Measurements from ENCODE around the gene TAF4. TPM values are rescaled to one million over a fixed set of nuclear protein-coding genes. Genes with fewer than 3 reads are reported as not detected.
"Not testable (repeated sequence)": the region's sequence is repeated elsewhere in the genome, so short reads cannot be mapped to it uniquely, and the experiment has no call there.

TAF4 gene
- total RNA-seq, 2 donors from 2014 or later = 13.4 to 14.5 TPM

- not testable (repeated sequence) for H3K4me3 Mint-ChIP-seq; ATAC-seq (replicated peaks); H3K9me3 Mint-ChIP-seq; H3K27ac Mint-ChIP-seq; H3K27me3 Mint-ChIP-seq
- Mint-ChIP-seq H3K36me3 (ENCODE audit: low read depth) (peaks cover 34% of the 10 kb centered on the region), H3K4me1 (peaks cover 20% of the 10 kb centered on the region)
Observed at GRCh38 chr20:61984431-61984830, 81.2 kb downstream of the TAF4 start.

GRCh38 chr20:61983965-61984364 lies 81.7 kb downstream of the TAF4 start:
- Mint-ChIP-seq H3K9me3 (peaks cover 8% of the 10 kb centered on the region), H3K27ac (no peak overlapping the region), H3K4me3 (no peak overlapping the region), H3K27me3 (no peaks in the 10 kb centered on the region), H3K4me1 (peaks cover 20% of the 10 kb centered on the region), H3K36me3 (ENCODE audit: low read depth) (peaks cover 29% of the 10 kb centered on the region)
- ATAC-seq (replicated peaks) = no peak

- Mint-ChIP-seq H3K27me3 (no peaks in the 10 kb centered on the region), H3K9me3 (peaks cover 8% of the 10 kb centered on the region), H3K27ac (no peak overlapping the region), H3K4me3 (no peak overlapping the region), H3K4me1 (peaks cover 20% of the 10 kb centered on the region), H3K36me3 (ENCODE audit: low read depth) (peaks cover 22% of the 10 kb centered on the region)
- ATAC-seq (replicated peaks) = no peak
Observed at GRCh38 chr20:61982951-61983315, 82.7 kb downstream of the TAF4 start.

- Mint-ChIP-seq H3K27ac (peak overlapping the region; percentile 81), H3K27me3 (no peaks in the 10 kb centered on the region), H3K4me1 (peaks cover 20% of the 10 kb centered on the region), H3K4me3 (no peak overlapping the region), H3K9me3 (peaks cover 8% of the 10 kb centered on the region), H3K36me3 (ENCODE audit: low read depth) (peaks cover 20% of the 10 kb centered on the region)
- no peak for ATAC-seq (replicated peaks)
Observed at GRCh38 chr20:61982191-61982950, 83.3 kb downstream of the TAF4 start.

GRCh38 chr20:61981691-61982090 lies 84.0 kb downstream of the TAF4 start:
- H3K9me3 Mint-ChIP-seq; H3K4me3 Mint-ChIP-seq; ATAC-seq (replicated peaks); H3K27me3 Mint-ChIP-seq: not testable (repeated sequence)
- Mint-ChIP-seq H3K36me3 (ENCODE audit: low read depth) (peaks cover 16% of the 10 kb centered on the region), H3K4me1 (peaks cover 20% of the 10 kb centered on the region), H3K27ac (peak overlapping the region; percentile 81)

GRCh38 chr20:61980647-61981583 lies 84.8 kb downstream of the TAF4 start:
- Mint-ChIP-seq H3K4me1 (peaks cover 20% of the 10 kb centered on the region), H3K4me3 (no peak overlapping the region), H3K27ac (no peak overlapping the region), H3K27me3 (no peaks in the 10 kb centered on the region), H3K36me3 (ENCODE audit: low read depth) (peaks cover 15% of the 10 kb centered on the region), H3K9me3 (peaks cover 4% of the 10 kb centered on the region)
- no peak for ATAC-seq (replicated peaks)

GRCh38 chr20:61979701-61980635 lies 85.7 kb downstream of the TAF4 start:
- H3K36me3 Mint-ChIP-seq (ENCODE audit: low read depth) = peaks cover 23% of the 10 kb centered on the region
- no peaks in the 10 kb centered on the region for H3K27me3 Mint-ChIP-seq
- H3K27ac Mint-ChIP-seq = no peak overlapping the region
- no peak for ATAC-seq (replicated peaks)
- H3K9me3 Mint-ChIP-seq = peaks cover 4% of the 10 kb centered on the region
- H3K4me1 Mint-ChIP-seq = peaks cover 20% of the 10 kb centered on the region
- H3K4me3 Mint-ChIP-seq = no peak overlapping the region

- H3K4me3 Mint-ChIP-seq = no peak overlapping the region
- H3K4me1 Mint-ChIP-seq = peaks cover 17% of the 10 kb centered on the region
- peaks cover 32% of the 10 kb centered on the region for H3K36me3 Mint-ChIP-seq (ENCODE audit: low read depth)
- H3K27ac Mint-ChIP-seq = no peak overlapping the region
- H3K9me3 Mint-ChIP-seq = peaks cover 4% of the 10 kb centered on the region
- ATAC-seq (replicated peaks) = no peak
- H3K27me3 Mint-ChIP-seq = no peaks in the 10 kb centered on the region
Observed at GRCh38 chr20:61979090-61979489, 86.6 kb downstream of the TAF4 start.

- H3K27me3 Mint-ChIP-seq = no peaks in the 10 kb centered on the region
- H3K36me3 Mint-ChIP-seq (ENCODE audit: low read depth) = peaks cover 38% of the 10 kb centered on the region
- no peak overlapping the region for H3K27ac Mint-ChIP-seq
- peaks cover 12% of the 10 kb centered on the region for H3K4me1 Mint-ChIP-seq
- no peak for ATAC-seq (replicated peaks)
- peaks cover 4% of the 10 kb centered on the region for H3K9me3 Mint-ChIP-seq
- no peak overlapping the region for H3K4me3 Mint-ChIP-seq
Observed at GRCh38 chr20:61978491-61978890, 87.2 kb downstream of the TAF4 start.

GRCh38 chr20:61977419-61977786 lies 88.3 kb downstream of the TAF4 start:
- H3K4me1 Mint-ChIP-seq = peaks cover 11% of the 10 kb centered on the region
- no peaks in the 10 kb centered on the region for H3K27me3 Mint-ChIP-seq
- no peak overlapping the region for H3K27ac Mint-ChIP-seq
- H3K4me3 Mint-ChIP-seq = no peak overlapping the region
- peaks cover 48% of the 10 kb centered on the region for H3K36me3 Mint-ChIP-seq (ENCODE audit: low read depth)
- ATAC-seq (replicated peaks) = no peak
- peaks cover 4% of the 10 kb centered on the region for H3K9me3 Mint-ChIP-seq

GRCh38 chr20:61976644-61977418 lies 88.8 kb downstream of the TAF4 start:
- H3K4me3 Mint-ChIP-seq = no peak overlapping the region
- H3K36me3 Mint-ChIP-seq (ENCODE audit: low read depth) = peaks cover 48% of the 10 kb centered on the region
- no peaks in the 10 kb centered on the region for H3K27me3 Mint-ChIP-seq
- peaks cover 6% of the 10 kb centered on the region for H3K4me1 Mint-ChIP-seq
- no peaks in the 10 kb centered on the region for H3K9me3 Mint-ChIP-seq
- ATAC-seq (replicated peaks) = no peak
- H3K27ac Mint-ChIP-seq = no peak overlapping the region

- H3K27ac Mint-ChIP-seq = no peak overlapping the region
- no peak for ATAC-seq (replicated peaks)
- H3K4me1 Mint-ChIP-seq = peaks cover 1% of the 10 kb centered on the region
- peaks cover 48% of the 10 kb centered on the region for H3K36me3 Mint-ChIP-seq (ENCODE audit: low read depth)
- H3K4me3 Mint-ChIP-seq = no peak overlapping the region
- no peaks in the 10 kb centered on the region for H3K9me3 Mint-ChIP-seq
- H3K27me3 Mint-ChIP-seq = no peaks in the 10 kb centered on the region
Observed at GRCh38 chr20:61976263-61976643, 89.4 kb downstream of the TAF4 start.

- no peaks in the 10 kb centered on the region for H3K27me3 Mint-ChIP-seq
- H3K36me3 Mint-ChIP-seq (ENCODE audit: low read depth) = peaks cover 48% of the 10 kb centered on the region
- no peak for ATAC-seq (replicated peaks)
- no peak overlapping the region for H3K27ac Mint-ChIP-seq
- no peaks in the 10 kb centered on the region for H3K9me3 Mint-ChIP-seq
- no peak overlapping the region for H3K4me3 Mint-ChIP-seq
- H3K4me1 Mint-ChIP-seq = no peaks in the 10 kb centered on the region
Observed at GRCh38 chr20:61975407-61976129, 90.1 kb downstream of the TAF4 start.
